Left ventricle myocardium inferior (tissue), 1 donor: ENCODE measurements around the gene SLC22A15. TPM values are rescaled to one million over a fixed set of nuclear protein-coding genes. Genes with fewer than 3 reads are reported as not detected.

Experiments used
- DNase-seq: peaks from one replicate; pipeline ENCODE4 v3.0.0-alpha.2; 2020
- H3K27ac ChIP-seq: fragments of 200-600 bp; replicated peaks from 2 replicates; pipeline ENCODE4 v1.8.0; 2021
- H3K27me3 ChIP-seq: fragments of 200-600 bp; 2 replicates; pipeline ENCODE4 v1.8.0; 2021; ENCODE audit warnings: low read depth
- H3K36me3 ChIP-seq: fragments of 200-600 bp; 2 replicates; pipeline ENCODE4 v1.8.0; 2021
- H3K4me1 ChIP-seq: fragments of 200-600 bp; 2 replicates; pipeline ENCODE4 v1.8.0; 2021
- H3K4me3 ChIP-seq: fragments of 200-600 bp; 2 replicates; pipeline ENCODE4 v1.8.0; 2021; ENCODE audit warnings: mild to moderate bottlenecking, moderate library complexity
- H3K9me3 ChIP-seq: fragments of 200-600 bp; replicated peaks from 2 replicates; pipeline ENCODE4 v1.8.0; 2021
- intact Hi-C: fragments of 100-400 bp; cut with micrococcal nuclease; formaldehyde crosslinking; loops from one replicate; pipeline ENCODE4 v1.11.0; 2022
- total RNA-seq: library from RNA; stranded (reverse); fragmentation: NEBNext Ultra II Directional; extraction: Animal tissue kit (Norgen Biotek cat#: 25700); gene quantifications from one replicate; pipeline ENCODE4 v1.2.1, GENCODE V29; 2021
- TF ChIP-seq, protein P1 (sequence below): fragments of 200-600 bp; IDR thresholded peaks from 2 replicates; pipeline ENCODE4 v1.8.0; 2021; ENCODE audit warnings: antibody characterized with exemption, mild to moderate bottlenecking, borderline replicate concordance
- donor health status: DM: no; HTN: yes; CAD: no; lungs with severe emphysema.

The SLC22A15 gene
- total RNA-seq, 1 donor from 2014 or later = 8.4 TPM

DNA sequence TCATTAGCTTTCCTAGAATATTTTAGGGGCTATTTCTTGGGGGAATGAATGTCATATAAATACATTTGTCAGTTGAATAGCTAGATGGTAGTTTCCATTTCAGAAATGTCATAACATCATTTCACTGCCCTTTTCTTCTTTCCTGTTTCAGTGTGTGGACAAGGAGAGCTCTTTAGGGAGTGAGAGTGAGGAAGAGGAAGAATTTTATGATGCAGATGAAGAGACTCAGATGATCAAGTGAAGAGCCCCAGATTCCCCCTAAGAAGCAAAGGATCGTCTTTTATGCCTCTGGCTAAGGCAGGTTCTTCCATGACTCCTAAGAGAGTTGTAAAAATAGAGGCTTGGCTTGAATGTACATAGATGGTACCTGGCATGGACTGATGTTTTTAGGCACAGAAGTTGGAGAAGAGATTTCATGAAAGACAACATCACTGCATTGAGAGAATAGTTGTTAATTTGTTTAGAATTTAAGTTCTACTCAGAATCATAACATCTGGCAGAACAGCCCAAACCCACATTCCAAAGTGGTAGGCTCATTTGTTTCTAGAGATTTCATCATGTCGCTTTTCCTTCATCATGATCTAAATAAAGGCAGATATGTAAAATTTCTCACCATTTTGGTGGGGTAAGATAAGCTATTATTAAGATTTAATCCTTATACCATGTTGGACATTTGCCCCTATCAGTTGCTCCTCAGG lies 90.7 kb downstream of the SLC22A15 start:
- no peaks in the 10 kb centered on the region for H3K27me3 ChIP-seq
- DNase-seq = no peak
- H3K9me3 ChIP-seq = no peaks in the 10 kb centered on the region
- intact Hi-C loops = no loop called here
- no peaks in the 10 kb centered on the region for H3K4me1 ChIP-seq
- TF ChIP-seq, protein P1, sequence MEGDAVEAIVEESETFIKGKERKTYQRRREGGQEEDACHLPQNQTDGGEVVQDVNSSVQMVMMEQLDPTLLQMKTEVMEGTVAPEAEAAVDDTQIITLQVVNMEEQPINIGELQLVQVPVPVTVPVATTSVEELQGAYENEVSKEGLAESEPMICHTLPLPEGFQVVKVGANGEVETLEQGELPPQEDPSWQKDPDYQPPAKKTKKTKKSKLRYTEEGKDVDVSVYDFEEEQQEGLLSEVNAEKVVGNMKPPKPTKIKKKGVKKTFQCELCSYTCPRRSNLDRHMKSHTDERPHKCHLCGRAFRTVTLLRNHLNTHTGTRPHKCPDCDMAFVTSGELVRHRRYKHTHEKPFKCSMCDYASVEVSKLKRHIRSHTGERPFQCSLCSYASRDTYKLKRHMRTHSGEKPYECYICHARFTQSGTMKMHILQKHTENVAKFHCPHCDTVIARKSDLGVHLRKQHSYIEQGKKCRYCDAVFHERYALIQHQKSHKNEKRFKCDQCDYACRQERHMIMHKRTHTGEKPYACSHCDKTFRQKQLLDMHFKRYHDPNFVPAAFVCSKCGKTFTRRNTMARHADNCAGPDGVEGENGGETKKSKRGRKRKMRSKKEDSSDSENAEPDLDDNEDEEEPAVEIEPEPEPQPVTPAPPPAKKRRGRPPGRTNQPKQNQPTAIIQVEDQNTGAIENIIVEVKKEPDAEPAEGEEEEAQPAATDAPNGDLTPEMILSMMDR = no peak
- H3K4me3 ChIP-seq = no peak overlapping the region
- peaks cover 48% of the 10 kb centered on the region for H3K36me3 ChIP-seq
- peak overlapping the region; percentile 70 for H3K27ac ChIP-seq

DNA sequence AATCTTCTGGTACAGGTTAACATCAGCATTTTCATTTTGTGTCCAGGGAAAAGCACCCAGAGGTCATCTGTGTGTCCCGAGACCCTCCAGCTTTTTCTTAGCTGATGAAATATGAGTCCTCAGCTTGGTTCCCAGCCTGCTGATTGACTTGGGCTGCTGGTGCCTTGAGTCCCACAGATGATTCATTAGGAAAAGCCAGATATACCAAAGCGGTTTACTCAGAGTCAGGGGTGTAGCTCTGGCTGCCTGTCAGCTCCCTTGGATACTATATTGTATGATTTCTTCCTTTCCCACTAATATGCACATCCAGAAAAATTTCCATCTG lies 91.2 kb downstream of the SLC22A15 start:
- H3K4me3 ChIP-seq = no peak overlapping the region
- TF ChIP-seq, protein P1 = no peak
- no peaks in the 10 kb centered on the region for H3K27me3 ChIP-seq
- DNase-seq = peak; percentile 35
- no peaks in the 10 kb centered on the region for H3K9me3 ChIP-seq
- peaks cover 48% of the 10 kb centered on the region for H3K36me3 ChIP-seq
- intact Hi-C loops = no loop called here
- peak overlapping the region; percentile 70 for H3K27ac ChIP-seq
- no peaks in the 10 kb centered on the region for H3K4me1 ChIP-seq

DNA sequence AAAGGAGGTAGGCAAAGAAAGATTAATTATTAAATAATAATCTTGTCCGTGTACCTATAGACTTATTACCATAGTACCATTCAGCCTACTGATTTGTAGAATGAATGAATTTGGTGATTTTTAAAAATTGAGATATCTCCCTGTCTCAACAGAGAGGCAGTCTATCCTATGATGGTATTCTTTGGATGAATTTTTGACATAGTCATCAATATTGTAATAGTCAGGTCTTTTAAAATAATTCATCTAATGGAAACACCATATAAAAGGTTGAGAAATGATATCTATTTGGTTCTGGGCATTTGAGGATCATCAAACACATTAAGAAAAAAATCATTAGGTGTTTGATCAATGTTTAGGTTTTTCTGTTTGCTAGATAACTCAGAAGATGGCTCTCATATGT lies 99.3 kb downstream of the SLC22A15 start:
- TF ChIP-seq, protein P1 = no peak
- Histone ChIP-seq H3K9me3 (no peaks in the 10 kb centered on the region), H3K27ac (no peak overlapping the region), H3K4me1 (no peaks in the 10 kb centered on the region), H3K27me3 (no peaks in the 10 kb centered on the region), H3K36me3 (peaks cover 6% of the 10 kb centered on the region), H3K4me3 (no peak overlapping the region)
- intact Hi-C loops = no loop called here
- no peak for DNase-seq

DNA sequence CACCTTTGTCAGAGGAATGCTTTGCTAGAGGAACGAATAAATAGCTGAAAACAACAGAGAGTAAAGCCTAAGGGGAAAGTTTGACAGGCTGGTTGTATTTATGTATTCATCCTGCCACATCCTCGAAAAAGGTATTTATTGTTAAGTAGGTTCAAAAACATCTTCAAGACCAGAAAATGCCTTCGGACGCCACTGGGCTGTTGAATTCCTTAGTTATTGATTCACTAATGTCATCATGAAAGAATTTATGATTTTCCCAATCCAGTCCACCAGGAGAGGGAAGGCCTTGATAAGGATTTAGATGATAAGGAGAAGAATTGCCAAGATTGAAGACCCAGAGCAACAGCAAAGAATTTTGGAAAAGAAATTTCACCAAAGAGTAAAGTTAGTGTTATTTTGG lies 99.7 kb downstream of the SLC22A15 start:
- DNase-seq = no peak
- Histone ChIP-seq H3K27me3 (no peaks in the 10 kb centered on the region), H3K27ac (no peak overlapping the region), H3K9me3 (no peaks in the 10 kb centered on the region), H3K36me3 (peaks cover 2% of the 10 kb centered on the region), H3K4me1 (no peaks in the 10 kb centered on the region), H3K4me3 (no peak overlapping the region)
- intact Hi-C loops = no loop called here
- TF ChIP-seq, protein P1 = no peak

DNA sequence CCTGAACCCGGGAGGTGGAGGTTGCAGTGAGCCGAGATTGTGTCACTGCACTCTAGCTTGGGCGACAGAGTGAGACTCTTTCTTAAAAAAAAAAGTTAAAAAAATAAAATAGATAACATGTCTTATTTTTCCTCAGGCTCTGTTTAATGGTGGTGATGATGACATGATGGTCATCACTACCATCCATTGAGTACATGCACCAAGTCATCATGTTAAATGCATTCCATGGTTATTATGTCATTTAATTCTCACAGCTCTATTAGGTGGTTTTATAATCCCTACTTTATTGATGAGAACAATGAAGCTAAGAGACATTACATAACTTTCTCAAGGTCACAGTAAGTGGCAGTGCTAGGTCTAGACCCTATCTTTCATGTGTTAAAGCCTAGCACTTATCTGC lies 100.5 kb downstream of the SLC22A15 start:
- TF ChIP-seq, protein P1 = no peak

More for the DNA sequence above, 100.5 kb downstream of the SLC22A15 start:
- no peaks in the 10 kb centered on the region for H3K9me3 ChIP-seq
- intact Hi-C loops = no loop called here
- no peak overlapping the region for H3K4me3 ChIP-seq
- H3K27ac ChIP-seq = no peak overlapping the region
- no peaks in the 10 kb centered on the region for H3K36me3 ChIP-seq
- no peaks in the 10 kb centered on the region for H3K27me3 ChIP-seq
- no peak for DNase-seq
- no peaks in the 10 kb centered on the region for H3K4me1 ChIP-seq
